HEK293 (cell line): Measurements from ENCODE around the gene PRKAG2.

ENCODE experiments used
- ZNF274 ChIP-seq, 2 experiments: fragments of 200-500 bp in 1 of 2; fragments of 450-650 bp in 1 of 2; sonication (Bioruptor generic) in 1 of 2; formaldehyde crosslinking in 1 of 2; IDR thresholded peaks; 2 replicates each; pipeline versions ENCODE4 v1.5.1 to v1.6.1; 2014 to 2016; ENCODE audit warnings: borderline replicate concordance in 1 of 2, inconsistent platforms in 1 of 2, low read length in 1 of 2, missing biosample characterization in 1 of 2, missing genetic modification characterization in 1 of 2
- ZNF561 ChIP-seq: fragments of 450-650 bp; IDR thresholded peaks from 2 replicates; pipeline ENCODE4 v1.5.1; 2018; ENCODE audit warnings: missing biosample characterization, missing genetic modification characterization, borderline replicate concordance
- TF ChIP-seq, protein P1 (sequence below): fragments of 450-650 bp; formaldehyde crosslinking; IDR thresholded peaks from 2 replicates; pipeline ENCODE4 v1.5.1; 2016; ENCODE audit warnings: missing biosample characterization, missing genetic modification characterization

DNA sequence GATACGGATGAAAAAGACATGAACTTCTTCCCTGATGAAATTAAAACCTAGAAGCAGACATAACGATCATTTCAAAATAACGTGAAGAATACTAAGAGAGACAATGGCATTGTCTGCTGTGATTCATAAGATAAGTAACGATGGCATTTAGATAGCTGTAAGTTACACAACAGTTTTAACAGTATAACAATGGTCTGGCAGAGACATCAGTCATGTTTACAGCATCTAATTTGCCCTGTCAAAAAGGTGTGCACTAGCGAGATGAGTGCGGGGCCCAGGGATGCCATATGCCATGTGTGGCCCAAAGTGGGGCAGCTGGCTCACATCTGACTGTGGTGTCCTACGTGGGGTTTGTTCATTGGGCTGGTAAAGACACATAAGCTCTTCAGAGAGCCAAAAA, 301.5 kb downstream of the PRKAG2 start:
- TF ChIP-seq, protein P1, sequence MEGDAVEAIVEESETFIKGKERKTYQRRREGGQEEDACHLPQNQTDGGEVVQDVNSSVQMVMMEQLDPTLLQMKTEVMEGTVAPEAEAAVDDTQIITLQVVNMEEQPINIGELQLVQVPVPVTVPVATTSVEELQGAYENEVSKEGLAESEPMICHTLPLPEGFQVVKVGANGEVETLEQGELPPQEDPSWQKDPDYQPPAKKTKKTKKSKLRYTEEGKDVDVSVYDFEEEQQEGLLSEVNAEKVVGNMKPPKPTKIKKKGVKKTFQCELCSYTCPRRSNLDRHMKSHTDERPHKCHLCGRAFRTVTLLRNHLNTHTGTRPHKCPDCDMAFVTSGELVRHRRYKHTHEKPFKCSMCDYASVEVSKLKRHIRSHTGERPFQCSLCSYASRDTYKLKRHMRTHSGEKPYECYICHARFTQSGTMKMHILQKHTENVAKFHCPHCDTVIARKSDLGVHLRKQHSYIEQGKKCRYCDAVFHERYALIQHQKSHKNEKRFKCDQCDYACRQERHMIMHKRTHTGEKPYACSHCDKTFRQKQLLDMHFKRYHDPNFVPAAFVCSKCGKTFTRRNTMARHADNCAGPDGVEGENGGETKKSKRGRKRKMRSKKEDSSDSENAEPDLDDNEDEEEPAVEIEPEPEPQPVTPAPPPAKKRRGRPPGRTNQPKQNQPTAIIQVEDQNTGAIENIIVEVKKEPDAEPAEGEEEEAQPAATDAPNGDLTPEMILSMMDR (tag by site-specific recombination) = no peak
- TF ChIP-seq ZNF274 (IDR thresholded peaks at IDR 0.05; ENCODE audit: low read length) = no peak
- TF ChIP-seq ZNF274 (tag by site-specific recombination; IDR thresholded peaks at IDR 0.05; ENCODE audit: borderline replicate concordance) = no peak
- no peak for TF ChIP-seq ZNF561 (tag by site-specific recombination)
